ENCODE measurements around the gene CLEC4E. TPM values are rescaled to one million over a fixed set of nuclear protein-coding genes. Genes with fewer than 3 reads are reported as not detected.

Gene CLEC4E
- total RNA-seq, 1 donor = not detected

GRCh38 chr12:8559676-8560075 lies 19.0 kb upstream of the CLEC4E start:
- DNase-seq (ENCODE audit: insufficient read length, low spot score, missing footprints) = no peak
- no peak overlapping the region for H3K4me2 ChIP-seq (ENCODE audit: insufficient read depth, low read length)
- no peaks in the 10 kb centered on the region for H3K79me2 ChIP-seq (ENCODE audit: insufficient read depth, low read length)
- H3K4me1 ChIP-seq (ENCODE audit: insufficient read depth, low read length) = no peaks in the 10 kb centered on the region
- no peaks in the 10 kb centered on the region for H3K27me3 ChIP-seq (ENCODE audit: insufficient read depth, low read length)
- no peak overlapping the region for H3K27ac ChIP-seq (ENCODE audit: low read depth, low read length)
- no peaks in the 10 kb centered on the region for H3K36me3 ChIP-seq (ENCODE audit: insufficient read depth, low read length)
- H3K9me3 ChIP-seq (ENCODE audit: low read depth, low read length) = no peaks in the 10 kb centered on the region
- H3K4me3 ChIP-seq (ENCODE audit: insufficient read depth, low read length) = no peak overlapping the region
- no peaks in the 10 kb centered on the region for H4K20me1 ChIP-seq (ENCODE audit: insufficient read depth, low read length)
- no peak for TF ChIP-seq CTCF (IDR thresholded peaks at IDR 0.05; ENCODE audit: extremely low read depth, low read depth, low read length)
- H2AFZ ChIP-seq (ENCODE audit: low read length) = no peak overlapping the region

- no peak for TF ChIP-seq CTCF (IDR thresholded peaks at IDR 0.05; ENCODE audit: extremely low read depth, low read depth, low read length)
- no peak overlapping the region for H3K27ac ChIP-seq (ENCODE audit: low read depth, low read length)
- H3K9me3 ChIP-seq (ENCODE audit: low read depth, low read length) = no peaks in the 10 kb centered on the region
- no peak for DNase-seq (ENCODE audit: insufficient read length, low spot score, missing footprints)
- no peak overlapping the region for H3K4me2 ChIP-seq (ENCODE audit: insufficient read depth, low read length)
- H4K20me1 ChIP-seq (ENCODE audit: insufficient read depth, low read length) = no peaks in the 10 kb centered on the region
- H3K36me3 ChIP-seq (ENCODE audit: insufficient read depth, low read length) = no peaks in the 10 kb centered on the region
- H3K4me3 ChIP-seq (ENCODE audit: insufficient read depth, low read length) = no peak overlapping the region
- H3K79me2 ChIP-seq (ENCODE audit: insufficient read depth, low read length) = no peaks in the 10 kb centered on the region
- H2AFZ ChIP-seq (ENCODE audit: low read length) = no peak overlapping the region
- H3K4me1 ChIP-seq (ENCODE audit: insufficient read depth, low read length) = no peaks in the 10 kb centered on the region
- H3K27me3 ChIP-seq (ENCODE audit: insufficient read depth, low read length) = no peaks in the 10 kb centered on the region
Observed at GRCh38 chr12:8556531-8557097, 15.9 kb upstream of the CLEC4E start.

- Histone ChIP-seq H3K4me1 (ENCODE audit: insufficient read depth, low read length) (no peaks in the 10 kb centered on the region), H3K27ac (ENCODE audit: low read depth, low read length) (no peak overlapping the region), H3K27me3 (ENCODE audit: insufficient read depth, low read length) (no peaks in the 10 kb centered on the region), H3K9me3 (ENCODE audit: low read depth, low read length) (no peaks in the 10 kb centered on the region), H3K79me2 (ENCODE audit: insufficient read depth, low read length) (no peaks in the 10 kb centered on the region), H4K20me1 (ENCODE audit: insufficient read depth, low read length) (no peaks in the 10 kb centered on the region), H3K4me2 (ENCODE audit: insufficient read depth, low read length) (no peak overlapping the region), H3K36me3 (ENCODE audit: insufficient read depth, low read length) (no peaks in the 10 kb centered on the region), H3K4me3 (ENCODE audit: insufficient read depth, low read length) (no peak overlapping the region), H2AFZ (ENCODE audit: low read length) (no peak overlapping the region)
- TF ChIP-seq CTCF (IDR thresholded peaks at IDR 0.05; ENCODE audit: extremely low read depth, low read depth, low read length) = no peak
- DNase-seq (ENCODE audit: insufficient read length, low spot score, missing footprints) = no peak
Observed at GRCh38 chr12:8554451-8555195, 13.9 kb upstream of the CLEC4E start.

- Histone ChIP-seq H3K4me1 (ENCODE audit: insufficient read depth, low read length) (no peaks in the 10 kb centered on the region), H3K79me2 (ENCODE audit: insufficient read depth, low read length) (no peaks in the 10 kb centered on the region), H3K4me2 (ENCODE audit: insufficient read depth, low read length) (no peak overlapping the region), H3K27ac (ENCODE audit: low read depth, low read length) (no peak overlapping the region), H4K20me1 (ENCODE audit: insufficient read depth, low read length) (no peaks in the 10 kb centered on the region), H3K36me3 (ENCODE audit: insufficient read depth, low read length) (no peaks in the 10 kb centered on the region), H3K9me3 (ENCODE audit: low read depth, low read length) (no peaks in the 10 kb centered on the region), H2AFZ (ENCODE audit: low read length) (no peak overlapping the region), H3K4me3 (ENCODE audit: insufficient read depth, low read length) (no peak overlapping the region), H3K27me3 (ENCODE audit: insufficient read depth, low read length) (no peaks in the 10 kb centered on the region)
- no peak for DNase-seq (ENCODE audit: insufficient read length, low spot score, missing footprints)
- TF ChIP-seq CTCF (IDR thresholded peaks at IDR 0.05; ENCODE audit: extremely low read depth, low read depth, low read length) = no peak
Observed at GRCh38 chr12:8553088-8553627, 12.5 kb upstream of the CLEC4E start.

All from osteoblast (primary cell).